DND-41 (cell line): ENCODE results near the gene PPP3CA.

ENCODE experiments used
- ATAC-seq: fragments of 200-7000 bp; cut with Tn5 transposase; 3 replicates; pipeline ENCODE4 v1.9.1; 2021; ENCODE audit warnings: low read depth; ENCODE audit not compliant: insufficient read depth
- DNase-seq: peaks from one replicate; pipeline ENCODE4 v3.0.0-alpha.2; 2020
- H2AFZ ChIP-seq: 2 replicates; pipeline ENCODE4 v1.6.0; 2012; ENCODE audit warnings: low read depth, low read length
- H3K27ac ChIP-seq: 2 replicates; pipeline ENCODE4 v1.5.1; 2012; ENCODE audit warnings: low read length, inconsistent platforms
- H3K27me3 ChIP-seq: fragments of 200-600 bp; sonication (generic); 2 replicates; pipeline ENCODE4 v1.6.0; 2012; ENCODE audit warnings: low read length, mild to moderate bottlenecking, inconsistent platforms; ENCODE audit not compliant: insufficient read depth, poor library complexity
- H3K36me3 ChIP-seq: 2 replicates; pipeline ENCODE4 v1.5.1; 2012; ENCODE audit warnings: low read length, inconsistent platforms; ENCODE audit not compliant: insufficient read depth
- H3K4me1 ChIP-seq: 2 replicates; pipeline ENCODE4 v1.5.1; 2012; ENCODE audit warnings: mild to moderate bottlenecking, low read length; ENCODE audit not compliant: insufficient read depth
- H3K4me2 ChIP-seq: 2 replicates; pipeline ENCODE4 v1.6.0; 2012; ENCODE audit warnings: mild to moderate bottlenecking, moderate library complexity, low read length, inconsistent platforms; ENCODE audit not compliant: insufficient read depth
- H3K4me3 ChIP-seq, 2 experiments: fragments of 200-600 bp in 1 of 2; shearing (Covaris generic) in 1 of 2; 2 replicates each; pipeline ENCODE4 v1.5.1; 2012 to 2016; ENCODE audit warnings: inconsistent platforms in 2 of 2, low read length in 2 of 2, mild to moderate bottlenecking in 2 of 2, low read depth in 1 of 2, moderate library complexity in 1 of 2
- H3K79me2 ChIP-seq: 2 replicates; pipeline ENCODE4 v1.6.0; 2012; ENCODE audit warnings: low read length, inconsistent platforms; ENCODE audit not compliant: insufficient read depth
- H3K9ac ChIP-seq: 2 replicates; pipeline ENCODE4 v1.6.0; 2012; ENCODE audit warnings: low read depth, mild to moderate bottlenecking, inconsistent platforms, low read length, moderate library complexity
- H3K9me3 ChIP-seq: 2 replicates; pipeline ENCODE4 v1.5.1; 2012; ENCODE audit warnings: low read length, moderate library complexity, mild to moderate bottlenecking, inconsistent platforms; ENCODE audit not compliant: insufficient read depth, severe bottlenecking
- H4K20me1 ChIP-seq: 2 replicates; pipeline ENCODE4 v1.6.0; 2012; ENCODE audit warnings: low read length; ENCODE audit not compliant: insufficient read depth
- CTCF ChIP-seq: IDR thresholded peaks from 2 replicates; pipeline ENCODE4 v1.5.1; 2012; ENCODE audit warnings: borderline replicate concordance, low read length, moderate library complexity, mild to moderate bottlenecking; ENCODE audit not compliant: poor library complexity, severe bottlenecking; ENCODE audit errors: extremely low read depth
- EZH2 ChIP-seq: IDR thresholded peaks from 3 replicates; pipeline ENCODE4 v1.6.1; 2012; ENCODE audit warnings: borderline replicate concordance, low read depth, mild to moderate bottlenecking, moderate library complexity, low read length, inconsistent platforms; ENCODE audit not compliant: severe bottlenecking

PPP3CA gene

GRCh38 chr4:101347267-101347556 is at the start of gene PPP3CA:
TSS of gene PPP3CA (minus strand) at chr4:101347526.
- Histone ChIP-seq H3K79me2 (peaks cover 42% of the 10 kb centered on the region), H3K4me1 (peaks cover 29% of the 10 kb centered on the region), H3K4me3 (peak within 1 kb of the TSS; percentile 84 to 98), H4K20me1 (peaks cover 12% of the 10 kb centered on the region; the same call in 1 of the 2 replicates), H3K9ac (peak within 1 kb of the TSS; percentile 92), H3K27me3 (no peaks in the 10 kb centered on the region), H3K9me3 (no peaks in the 10 kb centered on the region), H3K27ac (peak within 1 kb of the TSS; percentile 94), H2AFZ (peak within 1 kb of the TSS; percentile 100), H3K4me2 (peak within 1 kb of the TSS; percentile 97), H3K36me3 (no peaks in the 10 kb centered on the region; the same call in 1 of the 2 replicates)
- ATAC-seq (peak; percentile 32; the same call in 2 of the 3 replicates), DNase-seq (no peak)
- TF ChIP-seq EZH2 = no peak
- TF ChIP-seq CTCF = peak; percentile 13

- H2AFZ ChIP-seq = no peak overlapping the region
- H4K20me1 ChIP-seq = no peaks in the 10 kb centered on the region
- no peak overlapping the region for H3K27ac ChIP-seq
- no peaks in the 10 kb centered on the region for H3K4me1 ChIP-seq
- DNase-seq (no peak), ATAC-seq (no peak)
- H3K36me3 ChIP-seq = no peaks in the 10 kb centered on the region
- H3K4me3 ChIP-seq = no peak overlapping the region
- no peaks in the 10 kb centered on the region for H3K9me3 ChIP-seq
- no peaks in the 10 kb centered on the region for H3K79me2 ChIP-seq
- no peak overlapping the region for H3K9ac ChIP-seq
- no peaks in the 10 kb centered on the region for H3K27me3 ChIP-seq
- no peak overlapping the region for H3K4me2 ChIP-seq
- TF ChIP-seq EZH2 (no peak), CTCF (no peak)
Observed at GRCh38 chr4:101393256-101393655, 45.9 kb upstream of the PPP3CA start.

- Histone ChIP-seq H4K20me1 (no peaks in the 10 kb centered on the region), H3K4me3 (no peak overlapping the region), H3K9me3 (no peaks in the 10 kb centered on the region), H3K4me1 (no peaks in the 10 kb centered on the region), H3K36me3 (no peaks in the 10 kb centered on the region), H3K27ac (no peak overlapping the region), H3K27me3 (no peaks in the 10 kb centered on the region), H3K9ac (no peak overlapping the region), H3K4me2 (no peak overlapping the region), H2AFZ (no peak overlapping the region), H3K79me2 (no peaks in the 10 kb centered on the region)
- DNase-seq = no peak
- no peak for ATAC-seq
- TF ChIP-seq EZH2 = no peak
- TF ChIP-seq CTCF = no peak
Observed at GRCh38 chr4:101370663-101371210, 23.4 kb upstream of the PPP3CA start.

- Histone ChIP-seq H3K27ac (no peak overlapping the region), H3K4me3 (no peak overlapping the region), H2AFZ (no peak overlapping the region), H3K9ac (no peak overlapping the region), H3K4me2 (no peak overlapping the region), H3K9me3 (peaks cover 4% of the 10 kb centered on the region), H3K36me3 (no peaks in the 10 kb centered on the region), H3K4me1 (no peaks in the 10 kb centered on the region), H3K79me2 (no peaks in the 10 kb centered on the region), H4K20me1 (no peaks in the 10 kb centered on the region), H3K27me3 (no peaks in the 10 kb centered on the region)
- ATAC-seq (no peak), DNase-seq (no peak)
- TF ChIP-seq CTCF (no peak), EZH2 (no peak)
Observed at GRCh38 chr4:101367201-101367600, 19.9 kb upstream of the PPP3CA start.
